ENCODE data around the gene SNX25. TPM values are rescaled to one million over a fixed set of nuclear protein-coding genes. Genes with fewer than 3 reads are reported as not detected.
"Not testable (repeated sequence)": the region's sequence is repeated elsewhere in the genome, so short reads cannot be mapped to it uniquely, and the experiment has no call there.

SNX25 gene
- total RNA-seq, 1 experiment from 2014 or later = 17.7 TPM

- Histone ChIP-seq H3K27ac (no peak overlapping the region), H3K4me3 (no peak overlapping the region), H3K4me1 (no peaks in the 10 kb centered on the region), H3K36me3 (no peaks in the 10 kb centered on the region), H3K27me3 (no peaks in the 10 kb centered on the region), H3K9me3 (replicated peaks) (no peaks in the 10 kb centered on the region)
- DNase-seq = no peak
Observed at GRCh38 chr4:185235119-185235842, 25.9 kb downstream of the SNX25 start.

DNA sequence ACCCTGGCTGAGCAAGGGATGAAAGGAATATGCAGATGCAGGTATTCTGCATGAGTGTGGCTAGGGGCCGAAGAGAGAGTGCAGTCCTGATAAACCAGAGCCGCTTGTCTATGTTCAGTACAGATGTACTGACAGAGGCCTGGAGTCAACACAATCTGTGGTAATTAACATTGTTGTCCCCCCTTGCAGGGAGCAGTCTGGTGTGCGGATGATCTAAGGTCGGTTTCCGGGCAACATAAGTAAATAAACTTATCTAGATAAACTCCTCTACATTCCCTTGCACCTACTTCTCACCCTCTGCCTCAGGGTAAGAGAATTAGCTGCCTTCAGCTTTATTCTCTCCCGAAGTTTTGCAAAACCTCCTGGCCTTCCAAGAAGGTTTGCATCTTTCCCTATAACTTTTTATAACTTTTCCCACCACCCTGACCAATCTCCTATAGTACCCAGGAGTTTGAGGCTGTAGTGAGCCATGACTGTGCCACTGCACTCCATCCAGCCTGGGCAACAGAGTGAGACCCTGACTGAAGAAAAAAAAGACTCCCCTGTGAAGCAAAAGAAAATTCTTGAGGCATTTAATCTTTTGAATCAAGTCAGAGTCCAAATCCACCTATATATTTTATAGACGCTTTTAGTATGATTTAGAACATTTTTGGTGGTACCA lies 26.6 kb downstream of the SNX25 start:
- DNase-seq = no peak
- H3K27ac ChIP-seq = no peak overlapping the region
- no peaks in the 10 kb centered on the region for H3K36me3 ChIP-seq
- no peak overlapping the region for H3K4me3 ChIP-seq
- H3K9me3 ChIP-seq (replicated peaks) = no peaks in the 10 kb centered on the region
- H3K27me3 ChIP-seq = no peaks in the 10 kb centered on the region
- no peaks in the 10 kb centered on the region for H3K4me1 ChIP-seq

GRCh38 chr4:185237175-185237574 lies 27.8 kb downstream of the SNX25 start:
- DNase-seq = no peak
- Histone ChIP-seq H3K4me3 (no peak overlapping the region), H3K9me3 (replicated peaks) (no peaks in the 10 kb centered on the region), H3K4me1 (no peaks in the 10 kb centered on the region), H3K36me3 (no peaks in the 10 kb centered on the region), H3K27me3 (no peaks in the 10 kb centered on the region), H3K27ac (no peak overlapping the region)

DNA sequence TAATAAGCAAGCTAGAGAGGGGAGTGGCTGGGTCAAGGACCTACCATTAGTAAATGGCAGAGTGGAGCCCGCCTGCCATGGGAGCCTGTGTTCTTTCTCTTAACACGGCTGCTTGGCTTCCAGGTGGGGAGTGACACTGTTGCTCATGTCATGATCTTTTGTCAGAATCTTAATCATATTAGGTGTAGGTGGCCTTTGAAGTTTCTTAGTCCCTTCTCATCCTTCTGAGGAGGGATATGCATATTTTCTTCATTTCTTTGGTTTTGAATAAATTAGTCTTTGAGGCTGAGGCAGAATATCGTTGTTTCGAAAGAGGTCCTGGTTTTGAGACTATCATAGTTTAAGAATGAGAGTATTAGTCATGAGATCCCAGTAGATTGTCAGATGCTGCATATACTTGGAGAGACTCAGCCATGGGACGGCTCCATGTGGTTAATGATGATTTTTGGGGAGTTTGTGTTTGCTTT lies 28.9 kb downstream of the SNX25 start:
- H3K4me3 ChIP-seq = no peak overlapping the region
- no peaks in the 10 kb centered on the region for H3K27me3 ChIP-seq
- H3K36me3 ChIP-seq = no peaks in the 10 kb centered on the region
- H3K9me3 ChIP-seq (replicated peaks) = no peaks in the 10 kb centered on the region
- H3K4me1 ChIP-seq = no peaks in the 10 kb centered on the region
- no peak overlapping the region for H3K27ac ChIP-seq
- no peak for DNase-seq

DNA sequence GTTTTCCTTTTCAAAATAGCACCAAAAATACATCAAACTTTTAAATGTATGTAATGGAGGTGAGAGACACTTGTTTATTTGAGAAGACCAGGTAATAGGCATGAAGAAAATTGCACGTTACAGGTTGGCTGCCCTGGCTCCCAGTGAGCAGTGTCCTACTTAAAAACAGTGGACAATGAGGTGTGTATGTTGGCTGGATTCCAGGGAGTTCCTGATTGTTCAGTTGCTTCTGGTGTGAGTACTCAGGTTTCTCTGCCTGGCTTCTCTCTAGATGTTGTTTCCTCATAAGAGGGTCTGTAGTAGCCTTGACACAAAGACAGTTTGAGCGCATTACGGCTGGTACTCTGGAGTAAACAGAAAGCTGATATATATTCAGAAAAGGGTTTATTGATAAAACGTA lies 29.4 kb downstream of the SNX25 start:
- no peaks in the 10 kb centered on the region for H3K9me3 ChIP-seq (replicated peaks)
- H3K4me1 ChIP-seq = no peaks in the 10 kb centered on the region
- H3K4me3 ChIP-seq = no peak overlapping the region
- no peak overlapping the region for H3K27ac ChIP-seq
- H3K36me3 ChIP-seq = no peaks in the 10 kb centered on the region
- DNase-seq = peak in 1 of 2 experiments; percentile 4
- H3K27me3 ChIP-seq = no peaks in the 10 kb centered on the region

DNA sequence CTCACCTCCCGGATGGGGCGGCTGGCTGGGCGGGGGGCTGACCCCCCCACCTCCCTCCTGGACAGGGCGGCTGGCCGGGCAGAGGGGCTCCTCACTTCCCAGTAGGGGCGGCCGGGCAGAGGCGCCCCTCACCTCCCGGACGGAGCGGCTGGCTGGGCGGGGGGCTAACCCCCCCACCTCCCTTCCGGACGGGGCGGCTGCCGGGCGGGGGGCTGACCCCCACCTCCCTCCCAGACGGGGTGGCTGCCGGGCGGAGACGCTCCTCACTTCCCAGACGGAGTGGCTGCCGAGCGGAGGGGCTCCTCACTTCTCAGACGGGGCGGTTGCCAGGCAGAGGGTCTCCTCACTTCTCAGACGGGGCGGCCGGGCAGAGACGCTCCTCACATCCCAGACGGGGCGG lies 31.1 kb downstream of the SNX25 start:
- not testable (repeated sequence) for H3K27me3 ChIP-seq; H3K36me3 ChIP-seq; DNase-seq; H3K27ac ChIP-seq; H3K9me3 ChIP-seq (replicated peaks); H3K4me1 ChIP-seq; H3K4me3 ChIP-seq

DNA sequence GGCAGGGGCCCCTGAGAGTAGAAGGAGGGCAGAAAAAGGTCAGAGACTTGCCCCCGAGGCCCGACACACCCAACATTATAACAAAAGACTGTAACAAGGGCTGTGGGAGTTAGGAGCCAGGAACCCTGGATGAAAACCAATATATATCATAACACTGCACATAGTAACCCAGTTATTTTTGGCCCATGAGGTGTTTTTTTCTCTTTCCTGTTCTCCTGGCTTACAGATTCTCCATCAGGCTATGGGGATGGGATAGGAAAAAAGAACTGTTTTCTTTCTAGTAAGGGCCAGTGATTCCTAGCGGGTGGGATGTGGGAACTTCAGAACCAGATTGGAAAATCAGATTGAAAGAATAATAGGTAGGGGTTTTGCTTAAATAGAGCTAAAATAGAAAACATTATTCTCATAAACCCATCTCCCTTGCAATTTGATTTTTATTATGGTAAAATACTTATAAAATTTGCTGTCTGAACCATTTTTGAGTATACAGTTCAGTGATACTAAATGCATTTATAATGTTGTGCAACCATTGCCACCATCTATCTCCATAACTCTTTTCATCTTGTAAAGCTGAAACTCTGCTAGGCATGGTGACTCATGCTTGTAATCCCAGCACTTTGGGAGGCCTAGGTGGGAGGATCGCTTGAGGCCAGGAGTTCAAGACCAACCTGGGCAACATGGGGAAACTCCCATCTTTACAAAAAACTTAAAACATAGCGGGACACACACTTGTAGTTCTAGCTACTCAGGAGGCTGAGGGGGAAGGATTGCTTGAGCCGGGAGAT lies 33.5 kb downstream of the SNX25 start:
- H3K36me3 ChIP-seq = no peaks in the 10 kb centered on the region
- no peak overlapping the region for H3K4me3 ChIP-seq
- H3K9me3 ChIP-seq (replicated peaks) = no peaks in the 10 kb centered on the region
- no peak for DNase-seq
- H3K27me3 ChIP-seq = no peaks in the 10 kb centered on the region
- H3K4me1 ChIP-seq = no peaks in the 10 kb centered on the region
- H3K27ac ChIP-seq = no peak overlapping the region

DNA sequence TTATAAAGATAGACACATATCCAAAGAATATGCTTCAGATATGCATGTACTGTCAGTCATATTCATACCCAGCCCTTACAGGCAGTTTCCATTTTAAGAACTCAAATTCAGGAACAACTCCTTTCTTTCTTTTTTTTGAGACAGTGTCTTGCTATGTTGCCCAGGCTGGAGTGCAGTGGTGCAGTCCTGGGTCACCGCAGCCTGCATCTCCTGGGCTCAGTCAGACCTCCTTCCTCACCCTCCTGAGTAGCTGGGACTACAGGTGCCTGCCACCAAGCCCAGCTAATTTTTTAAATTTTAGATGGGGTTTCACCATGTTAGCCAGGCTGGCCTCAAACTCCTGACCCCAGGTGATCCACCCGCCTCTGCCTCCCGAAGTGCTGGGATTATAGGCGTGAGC lies 34.5 kb downstream of the SNX25 start:
- Histone ChIP-seq H3K27ac (no peak overlapping the region), H3K4me3 (no peak overlapping the region), H3K36me3 (no peaks in the 10 kb centered on the region), H3K27me3 (no peaks in the 10 kb centered on the region), H3K9me3 (replicated peaks) (no peaks in the 10 kb centered on the region), H3K4me1 (no peaks in the 10 kb centered on the region)
- no peak for DNase-seq

GRCh38 chr4:185244763-185245162 lies 35.4 kb downstream of the SNX25 start:
- no peak overlapping the region for H3K27ac ChIP-seq
- no peaks in the 10 kb centered on the region for H3K27me3 ChIP-seq
- no peaks in the 10 kb centered on the region for H3K36me3 ChIP-seq
- no peaks in the 10 kb centered on the region for H3K4me1 ChIP-seq
- no peaks in the 10 kb centered on the region for H3K9me3 ChIP-seq (replicated peaks)
- DNase-seq = peak; percentile 38 to 55
- no peak overlapping the region for H3K4me3 ChIP-seq

DNA sequence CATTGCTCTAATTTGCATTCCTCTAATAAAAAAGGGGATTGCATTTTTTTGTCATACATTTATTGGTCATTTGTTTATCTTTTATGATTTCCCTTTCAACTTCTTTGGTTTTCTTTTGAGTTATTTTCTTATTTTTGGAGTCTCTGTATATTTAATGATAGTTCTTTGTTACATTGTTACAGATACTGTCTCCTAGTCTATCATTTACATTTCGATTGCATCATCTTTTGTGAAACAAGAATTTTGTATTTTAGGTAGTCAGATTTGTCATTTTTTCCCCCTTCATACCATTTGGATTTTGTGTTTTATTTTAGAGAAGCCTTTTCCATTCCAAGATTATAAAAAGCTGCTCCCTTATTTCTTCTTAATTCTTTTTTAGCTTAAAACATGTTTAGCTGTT lies 37.1 kb downstream of the SNX25 start:
- DNase-seq = no peak
- Histone ChIP-seq H3K4me3 (no peak overlapping the region), H3K27ac (no peak overlapping the region), H3K27me3 (no peaks in the 10 kb centered on the region), H3K36me3 (no peaks in the 10 kb centered on the region), H3K4me1 (no peaks in the 10 kb centered on the region), H3K9me3 (replicated peaks) (no peaks in the 10 kb centered on the region)

DNA sequence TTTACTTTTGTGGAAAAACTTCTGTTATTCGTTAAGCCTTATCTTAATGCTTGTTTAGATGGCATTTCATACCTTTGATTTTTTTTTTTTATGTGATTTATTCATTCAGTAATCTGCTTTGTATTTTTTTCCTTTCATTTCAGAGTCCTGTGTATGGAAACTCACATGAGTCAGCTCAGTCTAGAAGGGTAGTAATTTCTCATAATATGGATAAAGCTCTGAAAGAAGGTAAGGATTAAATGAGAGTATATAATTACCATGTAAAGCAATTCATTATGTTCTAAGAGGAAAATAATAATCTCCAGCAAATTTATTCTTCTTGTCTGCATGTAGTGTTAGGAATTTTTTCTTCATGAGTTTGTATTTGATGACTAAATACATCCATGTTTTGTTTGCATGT lies 37.8 kb downstream of the SNX25 start:
- Histone ChIP-seq H3K36me3 (no peaks in the 10 kb centered on the region), H3K27ac (no peak overlapping the region), H3K27me3 (no peaks in the 10 kb centered on the region), H3K9me3 (replicated peaks) (no peaks in the 10 kb centered on the region), H3K4me3 (no peak overlapping the region), H3K4me1 (no peaks in the 10 kb centered on the region)
- DNase-seq = no peak

DNA sequence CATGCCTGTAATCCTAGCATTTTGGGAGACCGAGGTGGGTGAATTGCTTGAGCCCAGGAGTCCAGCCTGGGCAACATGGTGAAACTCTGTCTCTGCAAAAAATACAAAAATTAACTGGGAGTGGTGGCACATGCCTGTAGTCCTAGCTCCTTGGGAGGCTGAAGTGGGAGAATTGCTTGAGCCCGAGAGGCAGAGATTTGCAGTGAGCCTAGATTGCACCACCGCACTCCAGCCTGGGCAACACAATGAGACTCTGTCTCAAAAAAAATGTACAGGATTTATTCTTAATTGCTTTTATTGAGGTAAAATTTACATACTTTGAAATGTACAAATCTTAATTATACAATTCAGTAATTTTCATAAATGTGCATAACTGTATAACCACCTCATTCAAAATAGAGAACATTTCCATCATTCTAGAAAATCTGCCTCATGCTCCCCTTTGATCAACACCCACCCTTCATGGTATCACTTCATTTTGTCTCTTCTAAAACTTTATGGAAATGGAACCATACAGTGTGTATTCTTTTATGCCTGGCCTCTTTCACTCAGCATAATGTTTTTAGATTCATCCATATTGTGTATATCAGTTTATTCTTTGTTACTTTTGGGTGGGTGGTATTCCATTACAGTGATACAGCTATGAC lies 39.1 kb downstream of the SNX25 start:
- DNase-seq = no peak
- H3K9me3 ChIP-seq (replicated peaks) = no peaks in the 10 kb centered on the region
- no peaks in the 10 kb centered on the region for H3K36me3 ChIP-seq
- no peaks in the 10 kb centered on the region for H3K27me3 ChIP-seq
- no peak overlapping the region for H3K27ac ChIP-seq
- no peaks in the 10 kb centered on the region for H3K4me1 ChIP-seq
- H3K4me3 ChIP-seq = no peak overlapping the region

DNA sequence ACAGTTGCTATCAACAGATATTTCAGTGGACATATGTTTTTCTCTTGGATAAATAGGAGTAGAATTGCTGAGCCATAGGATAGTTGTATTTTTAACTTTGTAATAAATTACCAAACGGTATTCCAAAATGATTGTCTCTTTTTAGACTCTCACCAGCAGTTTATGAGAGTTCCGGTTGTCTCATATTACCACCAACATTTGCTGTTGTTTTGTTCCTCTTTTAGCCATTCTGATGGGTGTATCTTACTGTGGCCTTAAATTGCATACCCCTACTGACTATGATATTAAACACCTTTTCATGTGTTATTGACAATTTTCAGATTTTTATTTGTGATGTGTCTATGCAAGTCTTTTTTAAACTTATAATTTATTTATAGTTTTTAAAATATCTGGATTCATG lies 39.7 kb downstream of the SNX25 start:
- Histone ChIP-seq H3K27me3 (no peaks in the 10 kb centered on the region), H3K27ac (no peak overlapping the region), H3K4me1 (no peaks in the 10 kb centered on the region), H3K36me3 (no peaks in the 10 kb centered on the region), H3K4me3 (no peak overlapping the region), H3K9me3 (replicated peaks) (no peaks in the 10 kb centered on the region)
- DNase-seq = no peak

DNA sequence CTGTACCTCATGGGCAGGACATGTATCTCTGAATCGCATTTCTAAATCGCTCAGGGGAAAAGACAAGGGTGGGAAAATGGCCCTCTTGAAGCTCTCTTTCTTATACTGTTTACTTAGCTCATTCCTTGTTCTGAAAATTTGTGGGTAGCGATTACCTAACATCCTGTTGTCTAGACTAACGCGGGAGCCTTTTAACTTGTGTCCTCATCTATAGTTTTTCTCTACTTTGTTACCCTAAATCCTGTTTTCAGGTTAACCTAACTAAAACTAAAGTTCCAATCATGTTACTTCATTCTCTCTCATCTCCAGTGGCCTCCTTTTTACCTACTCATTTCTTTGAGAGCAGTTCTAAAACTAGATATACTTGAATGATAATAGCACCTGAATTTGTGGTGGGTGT lies 45.0 kb downstream of the SNX25 start:
- no peak for DNase-seq
- Histone ChIP-seq H3K4me1 (peaks cover 8% of the 10 kb centered on the region; the same call in 1 of the 2 replicates), H3K27ac (no peak overlapping the region), H3K36me3 (no peaks in the 10 kb centered on the region), H3K9me3 (replicated peaks) (no peaks in the 10 kb centered on the region), H3K4me3 (no peak overlapping the region), H3K27me3 (no peaks in the 10 kb centered on the region)

- H3K27me3 ChIP-seq = no peaks in the 10 kb centered on the region
- DNase-seq = no peak
- H3K9me3 ChIP-seq (replicated peaks) = no peaks in the 10 kb centered on the region
- peaks cover 8% of the 10 kb centered on the region; the same call in 1 of the 2 replicates for H3K4me1 ChIP-seq
- no peak overlapping the region for H3K27ac ChIP-seq
- no peak overlapping the region for H3K4me3 ChIP-seq
- no peaks in the 10 kb centered on the region for H3K36me3 ChIP-seq
Observed at GRCh38 chr4:185255868-185256267, 46.5 kb downstream of the SNX25 start.

Data from SJCRH30 (cell line).